HuH-7.5 (cell line): Measurements from ENCODE around the gene TBC1D22A.

Source experiments
- DNase-seq: peaks from one replicate; pipeline ENCODE4 v3.0.0; 2011; ENCODE audit warnings: low spot score

The TBC1D22A gene

GRCh38 chr22:46958658-46959057 is 196.2 kb downstream of the TBC1D22A start:
- DNase-seq, result no peak

- no peak for DNase-seq
These were observed 196.9 kb downstream of the TBC1D22A start for GRCh38 chr22:46959369-46959768.

- DNase-seq, result no peak
These were observed 199.3 kb downstream of the TBC1D22A start for GRCh38 chr22:46961591-46962295.

- no peak for DNase-seq
These were observed 200.0 kb downstream of the TBC1D22A start for GRCh38 chr22:46962406-46962805.

GRCh38 chr22:46963672-46964545 is 201.5 kb downstream of the TBC1D22A start:
- no peak for DNase-seq

- no peak for DNase-seq
These were observed 202.5 kb downstream of the TBC1D22A start for GRCh38 chr22:46964773-46965550.

GRCh38 chr22:46965555-46966494 is 203.4 kb downstream of the TBC1D22A start:
- DNase-seq, result no peak

GRCh38 chr22:46966495-46966845 is 204.0 kb downstream of the TBC1D22A start:
- no peak for DNase-seq

- DNase-seq, result no peak
These were observed 204.4 kb downstream of the TBC1D22A start for GRCh38 chr22:46966846-46967245.

- no peak for DNase-seq
These were observed 205.3 kb downstream of the TBC1D22A start for GRCh38 chr22:46967445-46968358.

GRCh38 chr22:46968359-46968740 is 205.9 kb downstream of the TBC1D22A start:
- DNase-seq, result no peak

GRCh38 chr22:46968848-46969247 is 206.4 kb downstream of the TBC1D22A start:
- no peak for DNase-seq

GRCh38 chr22:46969491-46969890 is 207.0 kb downstream of the TBC1D22A start:
- no peak for DNase-seq

GRCh38 chr22:46969961-46970360 is 207.5 kb downstream of the TBC1D22A start:
- no peak for DNase-seq

- DNase-seq, result no peak
These were observed 208.1 kb downstream of the TBC1D22A start for GRCh38 chr22:46970411-46971098.

GRCh38 chr22:46971099-46971763 is 208.8 kb downstream of the TBC1D22A start:
- no peak for DNase-seq

- DNase-seq, result no peak
These were observed 209.3 kb downstream of the TBC1D22A start for GRCh38 chr22:46971764-46972125.

- no peak for DNase-seq
These were observed 209.8 kb downstream of the TBC1D22A start for GRCh38 chr22:46972256-46972655.
